GM12878 (cell line): Measurements from ENCODE around the gene SULT2B1.

Experiments
- CBFB ChIP-seq: IDR thresholded peaks from 2 replicates; pipeline ENCODE4 v1.6.1; 2016; ENCODE audit warnings: antibody characterized with exemption, low read depth
- CREM ChIP-seq: IDR thresholded peaks from 2 replicates; pipeline ENCODE4 v1.6.1; 2014; ENCODE audit warnings: antibody characterized with exemption, low read depth
- CTCF ChIP-seq, 3 experiments: IDR thresholded peaks in 2 of 3; conservative IDR thresholded peaks in 1 of 3; 2 replicates each; pipeline ENCODE4 v1.5.1; 2011; ENCODE audit warnings: low read depth in 3 of 3, low read length in 3 of 3, mild to moderate bottlenecking in 3 of 3, control low read depth in 2 of 3, moderate library complexity in 2 of 3, inconsistent platforms in 1 of 3, mixed read lengths in 1 of 3; ENCODE audit not compliant: control insufficient read depth in 2 of 3, insufficient read depth in 1 of 3; ENCODE audit errors: extremely low read depth in 1 of 3
- EED ChIP-seq: sonication (generic); IDR thresholded peaks from 2 replicates; pipeline ENCODE4 v1.6.1; 2016; ENCODE audit warnings: antibody characterized with exemption, low read depth
- EZH2 ChIP-seq: IDR thresholded peaks from 2 replicates; pipeline ENCODE4 v1.6.1; 2012; ENCODE audit warnings: low read depth, mild to moderate bottlenecking, control low read depth, inconsistent platforms, low read length, borderline replicate concordance; ENCODE audit not compliant: control insufficient read depth
- FOXM1 ChIP-seq: IDR thresholded peaks from 2 replicates; pipeline ENCODE4 v1.6.1; 2012; ENCODE audit warnings: low read depth, mild to moderate bottlenecking, inconsistent platforms, low read length, moderate library complexity
- MXI1 ChIP-seq: fragments of 150-350 bp; IDR thresholded peaks from 2 replicates; pipeline ENCODE4 v1.6.1; 2011; ENCODE audit warnings: low read depth, mild to moderate bottlenecking, inconsistent platforms, low read length, improper control_type of control experiment
- MYC ChIP-seq: IDR thresholded peaks from 2 replicates; pipeline ENCODE4 v1.6.1; 2011; ENCODE audit warnings: mild to moderate bottlenecking, low read length, moderate library complexity, inconsistent platforms; ENCODE audit not compliant: insufficient read depth, insufficient replicate concordance, insufficient read length, severe bottlenecking
- PAX5 ChIP-seq: IDR thresholded peaks from 2 replicates; pipeline ENCODE4 v1.6.1; 2011; ENCODE audit warnings: low read depth, low read length, borderline replicate concordance
- POLR2A ChIP-seq: IDR thresholded peaks from 2 replicates; pipeline ENCODE4 v1.6.1; 2011; ENCODE audit warnings: low read depth, mild to moderate bottlenecking, low read length
- RFX5 ChIP-seq: IDR thresholded peaks from 2 replicates; pipeline ENCODE4 v1.6.1; 2011; ENCODE audit warnings: low read depth, low read length, improper control_type of control experiment
- ZNF274 ChIP-seq: IDR thresholded peaks from one replicate; pipeline ENCODE4 v1.8.0; 2011; ENCODE audit not compliant: insufficient read length, insufficient read depth

DNA sequence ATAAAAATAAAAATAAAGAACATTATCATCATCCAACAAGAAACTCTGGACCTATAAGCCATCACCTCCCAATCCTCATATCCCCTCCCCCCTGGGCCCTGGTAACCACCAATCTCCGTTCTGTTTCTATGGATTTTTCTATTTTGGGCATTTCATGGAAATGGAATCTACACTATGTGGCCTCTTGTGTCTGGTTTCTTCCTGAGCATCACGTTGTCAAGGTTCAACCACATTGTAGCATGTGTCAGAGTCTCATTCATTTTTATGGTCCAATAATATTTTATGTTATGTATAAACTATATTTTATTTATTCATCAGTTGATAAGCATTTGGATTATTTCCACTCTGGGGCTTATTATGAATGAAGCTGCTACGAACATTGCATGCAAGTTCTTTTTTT, 26.9 kb downstream of the SULT2B1 start:
- TF ChIP-seq CTCF (IDR thresholded peaks at IDR 0.05 in 2 of 3, conservative IDR thresholded peaks at IDR 0.05 in 1 of 3; ENCODE audit: control insufficient read depth in 2 of 3, extremely low read depth in 1 of 3, insufficient read depth in 1 of 3, low read depth in 3 of 3, low read length in 3 of 3) (no peak), PAX5 (no peak), CBFB (no peak), ZNF274 (no peak), EZH2 (no peak), POLR2A (no peak), FOXM1 (no peak), MXI1 (no peak), MYC (no peak), CREM (no peak), EED (no peak), RFX5 (no peak)
